Measurements from ENCODE around the gene GNAO1. TPM values are rescaled to one million over a fixed set of nuclear protein-coding genes. Genes with fewer than 3 reads are reported as not detected.
A peak's percentile ranks its signal among the peaks of the same experiment; 100 is the strongest.

The GNAO1 gene
- total and polyA plus RNA-seq, 5 donors from 2014 or later, result 3.0 TPM; not detected in 4

- Histone ChIP-seq H3K4me3 (ENCODE audit: low read depth, low read length) (no peak overlapping the region), H3K4me1 (ENCODE audit: control insufficient read depth, insufficient read depth, low read length, poor library complexity, severe bottlenecking) (no peaks in the 10 kb centered on the region), H3K36me3 (ENCODE audit: control insufficient read depth, insufficient read depth, low read length) (no peaks in the 10 kb centered on the region), H3K9me3 (ENCODE audit: control insufficient read depth in 2 of 2, low read length in 2 of 2) (no peaks in the 10 kb centered on the region), H3K27ac (ENCODE audit: insufficient read depth, low read length, poor library complexity, severe bottlenecking) (no peak overlapping the region), H3K27me3 (ENCODE audit: control insufficient read depth, insufficient read depth, low read length) (peaks cover 14% of the 10 kb centered on the region)
- Mint-ChIP-seq H3K36me3 (no peaks in the 10 kb centered on the region), H3K9me3 (no peaks in the 10 kb centered on the region), H3K4me1 (no peaks in the 10 kb centered on the region), H3K27ac (no peak overlapping the region), H3K4me3 (no peak overlapping the region), H3K27me3 (peaks cover 34% of the 10 kb centered on the region)
- DNase-seq (no peak), ATAC-seq (ENCODE audit: low read depth in 2 of 2) (no peak)
Observed at GRCh38 chr16:56211435-56211981, 20.2 kb downstream of the GNAO1 start.

GRCh38 chr16:56212144-56212543 lies 20.9 kb downstream of the GNAO1 start:
- no peaks in the 10 kb centered on the region for H3K4me1 ChIP-seq (ENCODE audit: control insufficient read depth, insufficient read depth, low read length, poor library complexity, severe bottlenecking)
- H3K36me3 Mint-ChIP-seq, result no peaks in the 10 kb centered on the region
- peaks cover 14% of the 10 kb centered on the region for H3K27me3 ChIP-seq (ENCODE audit: control insufficient read depth, insufficient read depth, low read length)
- H3K4me3 ChIP-seq (ENCODE audit: low read depth, low read length), result no peak overlapping the region
- no peak overlapping the region for H3K4me3 Mint-ChIP-seq
- no peaks in the 10 kb centered on the region for H3K9me3 ChIP-seq (ENCODE audit: control insufficient read depth in 2 of 2, low read length in 2 of 2)
- H3K27me3 Mint-ChIP-seq, result peaks cover 30% of the 10 kb centered on the region
- no peaks in the 10 kb centered on the region for H3K36me3 ChIP-seq (ENCODE audit: control insufficient read depth, insufficient read depth, low read length)
- no peaks in the 10 kb centered on the region for H3K4me1 Mint-ChIP-seq
- no peak overlapping the region for H3K27ac Mint-ChIP-seq
- no peaks in the 10 kb centered on the region for H3K9me3 Mint-ChIP-seq
- ATAC-seq (ENCODE audit: low read depth in 2 of 2), result no peak
- DNase-seq, result no peak
- H3K27ac ChIP-seq (ENCODE audit: insufficient read depth, low read length, poor library complexity, severe bottlenecking), result no peak overlapping the region

- Mint-ChIP-seq H3K36me3 (no peaks in the 10 kb centered on the region), H3K27ac (no peak overlapping the region), H3K4me3 (no peak overlapping the region), H3K27me3 (no peaks in the 10 kb centered on the region), H3K4me1 (peaks cover 0 to 9% (median 2%) of the 10 kb centered on the region in 4 donors), H3K9me3 (peaks cover 0 to 4% (median 0%) of the 10 kb centered on the region in 7 donors)
- no peak for DNase-seq
- H3K27ac ChIP-seq (ENCODE audit: insufficient read depth, low read length, poor library complexity, severe bottlenecking), result no peak overlapping the region
- ATAC-seq (ENCODE audit: low read depth in 2 of 2), result no peak
- H3K36me3 ChIP-seq (ENCODE audit: control insufficient read depth, insufficient read depth, low read length), result no peaks in the 10 kb centered on the region
- H3K4me1 ChIP-seq (ENCODE audit: control insufficient read depth, insufficient read depth, low read length, poor library complexity, severe bottlenecking), result no peaks in the 10 kb centered on the region
- no peak overlapping the region for H3K4me3 ChIP-seq (ENCODE audit: low read depth, low read length)
- no peaks in the 10 kb centered on the region for H3K9me3 ChIP-seq (ENCODE audit: control insufficient read depth in 2 of 2, low read length in 2 of 2)
- peaks cover 5% of the 10 kb centered on the region for H3K27me3 ChIP-seq (ENCODE audit: control insufficient read depth, insufficient read depth, low read length)
Observed at GRCh38 chr16:56221995-56222394, 30.7 kb downstream of the GNAO1 start.

GRCh38 chr16:56222474-56222997 lies 31.2 kb downstream of the GNAO1 start:
- Histone ChIP-seq H3K9me3 (ENCODE audit: control insufficient read depth in 2 of 2, low read length in 2 of 2) (no peaks in the 10 kb centered on the region), H3K4me1 (ENCODE audit: control insufficient read depth, insufficient read depth, low read length, poor library complexity, severe bottlenecking) (no peaks in the 10 kb centered on the region), H3K27me3 (ENCODE audit: control insufficient read depth, insufficient read depth, low read length) (peaks cover 5% of the 10 kb centered on the region), H3K36me3 (ENCODE audit: control insufficient read depth, insufficient read depth, low read length) (no peaks in the 10 kb centered on the region), H3K4me3 (ENCODE audit: low read depth, low read length) (no peak overlapping the region), H3K27ac (ENCODE audit: insufficient read depth, low read length, poor library complexity, severe bottlenecking) (no peak overlapping the region)
- ATAC-seq (ENCODE audit: low read depth in 2 of 2), result no peak
- Mint-ChIP-seq H3K27ac (no peak overlapping the region), H3K36me3 (no peaks in the 10 kb centered on the region), H3K9me3 (peaks cover 0 to 4% (median 0%) of the 10 kb centered on the region in 7 donors), H3K27me3 (no peaks in the 10 kb centered on the region), H3K4me3 (no peak overlapping the region), H3K4me1 (peaks cover 0 to 11% (median 2%) of the 10 kb centered on the region in 4 donors)
- no peak for DNase-seq

- Histone ChIP-seq H3K36me3 (ENCODE audit: control insufficient read depth, insufficient read depth, low read length) (no peaks in the 10 kb centered on the region), H3K4me1 (ENCODE audit: control insufficient read depth, insufficient read depth, low read length, poor library complexity, severe bottlenecking) (no peaks in the 10 kb centered on the region), H3K9me3 (ENCODE audit: control insufficient read depth in 2 of 2, low read length in 2 of 2) (no peaks in the 10 kb centered on the region), H3K27me3 (ENCODE audit: control insufficient read depth, insufficient read depth, low read length) (peaks cover 2% of the 10 kb centered on the region), H3K4me3 (ENCODE audit: low read depth, low read length) (no peak overlapping the region), H3K27ac (ENCODE audit: insufficient read depth, low read length, poor library complexity, severe bottlenecking) (no peak overlapping the region)
- no peaks in the 10 kb centered on the region for H3K36me3 Mint-ChIP-seq
- H3K4me3 Mint-ChIP-seq, result no peak overlapping the region
- peaks cover 0 to 11% (median 2%) of the 10 kb centered on the region in 4 donors for H3K4me1 Mint-ChIP-seq
- H3K27me3 Mint-ChIP-seq, result no peaks in the 10 kb centered on the region
- DNase-seq, result no peak
- H3K27ac Mint-ChIP-seq, result no peak overlapping the region
- ATAC-seq (ENCODE audit: low read depth in 2 of 2), result no peak
- H3K9me3 Mint-ChIP-seq, result peaks cover 0 to 3% (median 0%) of the 10 kb centered on the region in 7 donors
Observed at GRCh38 chr16:56225017-56225742, 33.9 kb downstream of the GNAO1 start.

GRCh38 chr16:56226187-56226586 lies 34.9 kb downstream of the GNAO1 start:
- Mint-ChIP-seq H3K36me3 (no peaks in the 10 kb centered on the region), H3K27ac (no peak overlapping the region), H3K4me3 (no peak overlapping the region), H3K27me3 (no peaks in the 10 kb centered on the region), H3K4me1 (peaks cover 0 to 11% (median 2%) of the 10 kb centered on the region in 4 donors), H3K9me3 (peaks cover 0 to 3% (median 0%) of the 10 kb centered on the region in 7 donors)
- H3K27ac ChIP-seq (ENCODE audit: insufficient read depth, low read length, poor library complexity, severe bottlenecking), result no peak overlapping the region
- H3K36me3 ChIP-seq (ENCODE audit: control insufficient read depth, insufficient read depth, low read length), result no peaks in the 10 kb centered on the region
- ATAC-seq (ENCODE audit: low read depth in 2 of 2), result no peak
- H3K4me3 ChIP-seq (ENCODE audit: low read depth, low read length), result no peak overlapping the region
- H3K9me3 ChIP-seq (ENCODE audit: control insufficient read depth in 2 of 2, low read length in 2 of 2), result no peaks in the 10 kb centered on the region
- DNase-seq, result no peak
- no peaks in the 10 kb centered on the region for H3K4me1 ChIP-seq (ENCODE audit: control insufficient read depth, insufficient read depth, low read length, poor library complexity, severe bottlenecking)
- peaks cover 2% of the 10 kb centered on the region for H3K27me3 ChIP-seq (ENCODE audit: control insufficient read depth, insufficient read depth, low read length)

GRCh38 chr16:56226845-56227525 lies 35.7 kb downstream of the GNAO1 start:
- Mint-ChIP-seq H3K27ac (no peak overlapping the region), H3K4me3 (peak overlapping the region in 1 of 4 donors; percentile 23), H3K4me1 (peaks cover 0 to 11% (median 2%) of the 10 kb centered on the region in 4 donors), H3K36me3 (no peaks in the 10 kb centered on the region), H3K9me3 (peaks cover 0 to 1% (median 0%) of the 10 kb centered on the region in 7 donors), H3K27me3 (no peaks in the 10 kb centered on the region)
- H3K4me1 ChIP-seq (ENCODE audit: control insufficient read depth, insufficient read depth, low read length, poor library complexity, severe bottlenecking), result no peaks in the 10 kb centered on the region
- no peaks in the 10 kb centered on the region for H3K36me3 ChIP-seq (ENCODE audit: control insufficient read depth, insufficient read depth, low read length)
- no peak overlapping the region for H3K4me3 ChIP-seq (ENCODE audit: low read depth, low read length)
- no peak for DNase-seq
- ATAC-seq (ENCODE audit: low read depth in 2 of 2), result no peak
- no peak overlapping the region for H3K27ac ChIP-seq (ENCODE audit: insufficient read depth, low read length, poor library complexity, severe bottlenecking)
- H3K9me3 ChIP-seq (ENCODE audit: control insufficient read depth in 2 of 2, low read length in 2 of 2), result no peaks in the 10 kb centered on the region
- H3K27me3 ChIP-seq (ENCODE audit: control insufficient read depth, insufficient read depth, low read length), result peaks cover 2% of the 10 kb centered on the region

Data from CD4-positive, CD25-positive, alpha-beta regulatory T cell (primary cell).